Upper lobe of left lung (tissue), 6 donors: ENCODE results near the gene NAP1L1. TPM values are rescaled to one million over a fixed set of nuclear protein-coding genes. Genes with fewer than 3 reads are reported as not detected.
A peak's percentile ranks its signal among the peaks of the same experiment; 100 is the strongest.

Source experiments
- ATAC-seq, 2 donors: fragments of 200-7000 bp; cut with Tn5 transposase; one replicate each; pipeline ENCODE4 v1.9.1; 2022; ENCODE audit warnings: mild to moderate bottlenecking in 2 of 2, moderate library complexity in 2 of 2; ENCODE audit not compliant: low FRiP score in 2 of 2
- DNase-seq, 2 donors: peaks; one replicate each; pipeline ENCODE4 v3.0.0-alpha.2; 2019 to 2020
- H3K27ac ChIP-seq, 4 donors: fragments of 200-600 bp; sonication (generic); one replicate each; pipeline ENCODE4 v1.5.1; 2016 to 2019
- H3K27me3 ChIP-seq, 4 donors: fragments of 200-600 bp; sonication (generic); one replicate each; pipeline ENCODE4 v1.5.1; 2017 to 2019
- H3K36me3 ChIP-seq, 4 donors: fragments of 200-600 bp; sonication (generic); one replicate each; pipeline ENCODE4 v1.5.1; 2016 to 2019
- H3K4me1 ChIP-seq, 4 donors: fragments of 200-600 bp; sonication (generic); one replicate each; pipeline ENCODE4 v1.5.1; 2018 to 2019
- H3K4me3 ChIP-seq, 4 donors: fragments of 200-600 bp; sonication (generic); one replicate each; pipeline ENCODE4 v1.5.1; 2017 to 2019; ENCODE audit warnings: mild to moderate bottlenecking in 2 of 4, moderate library complexity in 1 of 4
- H3K9me3 ChIP-seq, 4 donors: fragments of 200-600 bp; sonication (generic); one replicate each; pipeline ENCODE4 v1.5.1; 2018 to 2019
- EP300 ChIP-seq, 4 donors: sonication (generic); formaldehyde crosslinking; IDR thresholded peaks; one replicate each; pipeline ENCODE4 v1.5.1; 2017; ENCODE audit warnings: antibody characterized with exemption in 4 of 4, control low read depth in 2 of 4
- POLR2A ChIP-seq, 4 donors: fragments of 450-650 bp; IDR thresholded peaks; one replicate each; pipeline ENCODE4 v1.5.1; 2016 to 2017; ENCODE audit warnings: antibody characterized with exemption in 4 of 4, mild to moderate bottlenecking in 2 of 4
- POLR2AphosphoS5 ChIP-seq, 2 donors: sonication (generic); formaldehyde crosslinking; IDR thresholded peaks; one replicate each; pipeline ENCODE4 v1.5.1; 2017; ENCODE audit warnings: antibody characterized with exemption in 2 of 2
- WGBS, 2 donors: methylation state at CpG; one replicate each; pipeline ENCODE4 v1.1.5; 2017 to 2018; 5-methylcytosine and 5-hydroxymethylcytosine counted together
- total RNA-seq, 6 donors: library from RNA; depleted of rRNA in 4 of 6; stranded (reverse); fragments of >200 nt in 4 of 6; gene quantifications; one replicate each; pipeline versions ENCODE4 v1.1.0 to v1.2.1, GENCODE V29; 2016 to 2021
- TF ChIP-seq, protein P1 (sequence below), 6 experiments: fragments of 450-650 bp in 4 of 6; fragments of 200-600 bp in 2 of 6; sonication (generic) in 2 of 6; IDR thresholded peaks; one replicate each; pipeline ENCODE4 v1.5.1; 2016 to 2019; ENCODE audit warnings: antibody characterized with exemption in 6 of 6
- donor health status: DM: no; HTN: no; CAD: no; lungs with moderate emphysema.
- donor health status: DM: no; HTN: yes; CAD: no; lungs with severe emphysema.

The NAP1L1 gene
- total RNA-seq, 6 donors from 2014 or later: 245 to 595 (median 329) TPM

DNA sequence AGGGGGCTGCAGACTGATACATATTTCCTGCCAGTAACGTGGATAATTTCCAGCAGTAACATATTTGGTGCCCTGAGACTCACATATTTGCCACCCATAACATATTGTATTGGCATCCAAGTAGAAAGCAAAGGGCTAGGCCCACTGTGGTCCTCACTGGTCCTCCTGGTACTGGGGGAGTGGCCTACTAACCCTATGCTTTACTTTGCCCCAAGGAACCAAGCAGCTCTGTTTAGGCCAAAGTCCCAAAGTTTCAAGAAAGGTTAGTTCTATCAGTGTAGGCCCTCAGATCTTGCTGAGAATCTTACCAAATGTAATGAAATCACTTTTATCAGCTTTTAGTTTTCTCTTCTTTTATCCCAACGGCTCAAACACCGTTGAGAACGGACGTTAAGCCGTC is 35.4 kb upstream of the NAP1L1 start:
- 87 to 93% methylated on average over 6 of the region's 6 CpGs for WGBS, 2 donors
- H3K9me3 ChIP-seq: no peaks in the 10 kb centered on the region
- ATAC-seq (no peak), DNase-seq (no peak)
- peak overlapping the region in 1 of 4 donors; percentile 8 for H3K27ac ChIP-seq
- TF ChIP-seq EP300 (IDR thresholded peaks at IDR 0.05) (no peak), POLR2A (IDR thresholded peaks at IDR 0.05) (no peak), POLR2AphosphoS5 (IDR thresholded peaks at IDR 0.05) (no peak)
- TF ChIP-seq, protein P1, sequence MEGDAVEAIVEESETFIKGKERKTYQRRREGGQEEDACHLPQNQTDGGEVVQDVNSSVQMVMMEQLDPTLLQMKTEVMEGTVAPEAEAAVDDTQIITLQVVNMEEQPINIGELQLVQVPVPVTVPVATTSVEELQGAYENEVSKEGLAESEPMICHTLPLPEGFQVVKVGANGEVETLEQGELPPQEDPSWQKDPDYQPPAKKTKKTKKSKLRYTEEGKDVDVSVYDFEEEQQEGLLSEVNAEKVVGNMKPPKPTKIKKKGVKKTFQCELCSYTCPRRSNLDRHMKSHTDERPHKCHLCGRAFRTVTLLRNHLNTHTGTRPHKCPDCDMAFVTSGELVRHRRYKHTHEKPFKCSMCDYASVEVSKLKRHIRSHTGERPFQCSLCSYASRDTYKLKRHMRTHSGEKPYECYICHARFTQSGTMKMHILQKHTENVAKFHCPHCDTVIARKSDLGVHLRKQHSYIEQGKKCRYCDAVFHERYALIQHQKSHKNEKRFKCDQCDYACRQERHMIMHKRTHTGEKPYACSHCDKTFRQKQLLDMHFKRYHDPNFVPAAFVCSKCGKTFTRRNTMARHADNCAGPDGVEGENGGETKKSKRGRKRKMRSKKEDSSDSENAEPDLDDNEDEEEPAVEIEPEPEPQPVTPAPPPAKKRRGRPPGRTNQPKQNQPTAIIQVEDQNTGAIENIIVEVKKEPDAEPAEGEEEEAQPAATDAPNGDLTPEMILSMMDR (IDR thresholded peaks at IDR 0.05): no peak
- no peak overlapping the region for H3K4me3 ChIP-seq
- peaks cover 0 to 12% (median 2%) of the 10 kb centered on the region in 4 donors for H3K4me1 ChIP-seq
- H3K27me3 ChIP-seq: no peaks in the 10 kb centered on the region
- no peaks in the 10 kb centered on the region for H3K36me3 ChIP-seq

DNA sequence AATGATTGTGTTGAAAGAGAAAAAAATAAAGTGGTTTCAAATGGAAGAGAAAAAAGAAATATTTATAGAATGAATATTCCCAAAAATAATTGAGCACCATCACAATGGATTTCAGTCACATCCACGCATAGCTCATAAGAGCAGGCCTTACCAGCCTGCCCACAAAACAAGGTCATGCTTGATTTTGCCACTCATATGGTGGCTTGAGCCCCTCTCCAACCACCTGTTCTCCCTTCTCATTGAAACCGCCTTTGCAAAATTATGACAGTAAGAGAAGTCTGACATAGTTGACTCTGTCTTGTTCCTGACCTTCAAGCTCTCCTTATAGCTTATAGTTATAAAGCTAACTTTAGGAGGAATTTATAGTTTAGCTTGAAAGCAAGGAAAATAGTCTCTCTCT is 33.3 kb upstream of the NAP1L1 start:
- Histone ChIP-seq H3K9me3 (no peaks in the 10 kb centered on the region), H3K27ac (no peak overlapping the region), H3K27me3 (no peaks in the 10 kb centered on the region), H3K4me1 (peaks cover 0 to 8% (median 2%) of the 10 kb centered on the region in 4 donors), H3K36me3 (no peaks in the 10 kb centered on the region), H3K4me3 (no peak overlapping the region)
- no peak for TF ChIP-seq EP300 (IDR thresholded peaks at IDR 0.05)
- TF ChIP-seq POLR2AphosphoS5 (IDR thresholded peaks at IDR 0.05): no peak
- no peak for TF ChIP-seq POLR2A (IDR thresholded peaks at IDR 0.05)
- TF ChIP-seq, protein P1 (IDR thresholded peaks at IDR 0.05): no peak
- WGBS, 2 donors: 92 to 98% methylated on average over 2 of the region's 2 CpGs
- no peak for DNase-seq
- no peak for ATAC-seq

DNA sequence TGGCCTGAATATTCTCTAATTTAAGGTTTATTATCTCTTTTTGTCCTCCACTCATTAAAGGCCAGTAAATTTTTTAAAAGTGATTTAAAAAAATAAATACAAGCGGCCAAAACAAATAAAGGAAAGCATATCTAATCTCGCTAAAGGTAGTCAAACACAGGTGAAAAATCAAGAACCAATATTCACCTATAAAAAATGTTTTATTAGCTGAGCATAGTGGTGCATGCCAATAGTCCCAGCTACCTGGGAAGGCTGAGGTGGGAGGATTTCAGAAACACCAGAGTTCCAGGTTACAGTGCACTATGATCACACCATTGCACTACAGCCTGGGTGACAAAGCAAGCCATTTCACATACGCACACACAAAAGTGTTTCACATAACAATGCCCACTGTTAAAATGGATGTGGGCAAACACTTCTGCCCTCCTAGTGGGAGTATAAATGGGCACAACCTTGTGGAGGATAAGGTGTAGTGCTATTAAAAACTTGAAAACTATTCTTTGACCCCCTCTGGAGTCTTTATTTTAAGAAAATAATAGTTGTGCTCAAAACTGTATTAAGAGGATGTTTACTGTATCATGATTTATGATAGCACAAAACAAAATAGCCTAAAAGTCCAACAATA is 32.7 kb upstream of the NAP1L1 start:
- TF ChIP-seq POLR2AphosphoS5 (IDR thresholded peaks at IDR 0.05) (no peak), POLR2A (IDR thresholded peaks at IDR 0.05) (no peak), EP300 (IDR thresholded peaks at IDR 0.05) (no peak)
- ATAC-seq: no peak

DNA sequence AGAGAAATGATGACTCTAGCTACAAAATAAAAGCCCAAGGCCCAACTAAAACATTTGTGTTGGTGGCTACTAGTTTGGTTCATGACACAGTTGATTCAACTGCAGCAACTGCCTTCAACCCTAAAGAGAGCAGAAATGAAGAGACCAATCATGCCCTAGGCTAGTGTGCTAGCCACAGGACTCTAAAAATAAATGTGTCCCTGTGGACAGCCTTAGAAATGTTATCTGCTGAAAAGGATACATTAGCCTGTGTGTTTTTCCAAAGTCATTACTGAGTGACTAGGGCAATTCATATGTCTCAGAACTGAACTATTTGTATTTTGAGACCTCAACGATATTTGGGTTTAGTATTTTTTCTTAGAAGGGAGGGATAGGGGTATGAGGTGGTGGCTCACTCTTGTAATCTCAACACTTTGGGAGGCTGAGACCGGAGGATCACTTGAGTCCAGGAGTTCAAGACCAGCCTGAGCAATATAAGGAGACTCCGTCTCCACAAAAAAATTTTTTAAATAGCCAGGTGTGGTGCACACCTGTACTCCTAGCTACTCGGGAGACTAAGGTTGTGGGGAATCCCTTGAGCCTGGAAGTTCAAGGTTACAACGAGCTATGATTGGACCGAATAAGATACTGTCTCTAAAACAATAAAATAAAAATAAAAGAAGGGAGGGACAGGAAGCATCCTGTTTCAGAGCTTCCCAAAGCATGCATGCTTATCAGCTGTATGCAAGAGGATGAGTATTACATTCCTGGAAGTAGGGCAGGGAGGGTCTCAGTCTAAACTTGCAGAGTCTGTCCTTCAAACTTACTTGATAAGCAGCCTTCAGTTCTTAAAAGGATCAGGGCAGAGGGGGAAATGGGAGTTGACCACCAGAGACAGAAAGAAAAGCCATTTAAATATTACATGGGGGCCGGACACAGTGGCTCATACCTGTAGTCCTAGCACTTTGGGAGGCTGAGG is 29.6 kb upstream of the NAP1L1 start:
- no peaks in the 10 kb centered on the region for H3K36me3 ChIP-seq
- TF ChIP-seq EP300 (IDR thresholded peaks at IDR 0.05): peak in 2 of 4 donors; percentile 73 to 78
- TF ChIP-seq, protein P1 (IDR thresholded peaks at IDR 0.05): no peak
- 63 to 81% methylated on average over 7 of the region's 7 CpGs for WGBS, 2 donors

More for the DNA sequence above, 32.7 kb upstream of the NAP1L1 start:
- H3K9me3 ChIP-seq: no peaks in the 10 kb centered on the region
- no peak overlapping the region for H3K4me3 ChIP-seq
- WGBS, 2 donors: 90 to 94% methylated on average over 3 of the region's 3 CpGs
- H3K4me1 ChIP-seq: peaks cover 0 to 8% (median 2%) of the 10 kb centered on the region in 4 donors
- H3K27ac ChIP-seq: no peak overlapping the region
- no peaks in the 10 kb centered on the region for H3K36me3 ChIP-seq
- H3K27me3 ChIP-seq: no peaks in the 10 kb centered on the region
- DNase-seq: no peak

DNA sequence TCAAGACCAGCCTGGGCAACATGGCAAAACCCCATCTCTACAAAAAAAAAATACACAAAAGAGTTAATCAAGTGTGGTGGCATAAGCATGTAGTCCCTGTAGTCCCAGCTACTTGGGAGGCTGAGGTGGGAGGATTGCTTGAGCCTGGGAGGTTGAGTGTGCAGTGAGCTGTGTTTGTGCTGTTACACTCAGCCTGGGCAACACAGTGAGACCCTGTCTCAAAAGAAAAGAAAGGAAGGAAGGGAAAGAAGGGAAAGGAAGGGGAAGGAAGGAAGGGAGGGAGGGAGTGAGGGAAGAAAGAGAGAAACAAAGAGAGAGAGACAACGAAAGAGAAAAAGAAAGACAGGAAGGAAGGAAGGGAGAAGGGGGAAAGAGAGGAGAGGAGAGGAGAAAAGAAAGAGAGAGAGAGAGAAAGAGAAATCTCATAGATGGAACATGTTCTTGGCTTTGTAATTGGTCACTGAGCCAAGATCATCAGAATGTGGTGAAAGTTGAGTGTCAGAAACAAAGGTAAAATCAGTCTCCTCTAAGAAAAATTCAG is 26.8 kb upstream of the NAP1L1 start:
- H3K4me1 ChIP-seq: no peaks in the 10 kb centered on the region
- no peaks in the 10 kb centered on the region for H3K9me3 ChIP-seq
- no peak for TF ChIP-seq POLR2A (IDR thresholded peaks at IDR 0.05)
- no peak for TF ChIP-seq EP300 (IDR thresholded peaks at IDR 0.05)
- no peak for TF ChIP-seq POLR2AphosphoS5 (IDR thresholded peaks at IDR 0.05)
- TF ChIP-seq, protein P1 (IDR thresholded peaks at IDR 0.05): no peak
- H3K4me3 ChIP-seq: no peak overlapping the region
- no peaks in the 10 kb centered on the region for H3K27me3 ChIP-seq
- H3K36me3 ChIP-seq: no peaks in the 10 kb centered on the region
- 36% methylated on average over 1 of the region's 1 CpG; no CpG with 5 or more reads in 1 of the 2 donors for WGBS, 2 donors
- ATAC-seq: no peak
- no peak for DNase-seq
- H3K27ac ChIP-seq: no peak overlapping the region

More for the DNA sequence above, 29.6 kb upstream of the NAP1L1 start:
- H3K27me3 ChIP-seq: no peaks in the 10 kb centered on the region
- H3K4me1 ChIP-seq: no peaks in the 10 kb centered on the region
- H3K4me3 ChIP-seq: no peak overlapping the region
- ATAC-seq (no peak), DNase-seq (no peak)
- no peaks in the 10 kb centered on the region for H3K9me3 ChIP-seq
- H3K27ac ChIP-seq: no peak overlapping the region
